Astrocyte (in vitro differentiated cells and primary cell): ENCODE results near the gene RAB17.

ENCODE experiments used
- EZH2 ChIP-seq: IDR thresholded peaks from 2 replicates; pipeline ENCODE4 v1.6.1; 2012; ENCODE audit warnings: mild to moderate bottlenecking, low read length, inconsistent platforms; ENCODE audit not compliant: insufficient read depth
- TF ChIP-seq, protein P1 (sequence below): IDR thresholded peaks from 2 replicates; pipeline ENCODE4 v1.5.1; 2011; ENCODE audit warnings: low read depth, mild to moderate bottlenecking, inconsistent platforms, low read length, moderate library complexity; ENCODE audit not compliant: insufficient read depth

- TF ChIP-seq EZH2: no peak
- TF ChIP-seq, protein P1, sequence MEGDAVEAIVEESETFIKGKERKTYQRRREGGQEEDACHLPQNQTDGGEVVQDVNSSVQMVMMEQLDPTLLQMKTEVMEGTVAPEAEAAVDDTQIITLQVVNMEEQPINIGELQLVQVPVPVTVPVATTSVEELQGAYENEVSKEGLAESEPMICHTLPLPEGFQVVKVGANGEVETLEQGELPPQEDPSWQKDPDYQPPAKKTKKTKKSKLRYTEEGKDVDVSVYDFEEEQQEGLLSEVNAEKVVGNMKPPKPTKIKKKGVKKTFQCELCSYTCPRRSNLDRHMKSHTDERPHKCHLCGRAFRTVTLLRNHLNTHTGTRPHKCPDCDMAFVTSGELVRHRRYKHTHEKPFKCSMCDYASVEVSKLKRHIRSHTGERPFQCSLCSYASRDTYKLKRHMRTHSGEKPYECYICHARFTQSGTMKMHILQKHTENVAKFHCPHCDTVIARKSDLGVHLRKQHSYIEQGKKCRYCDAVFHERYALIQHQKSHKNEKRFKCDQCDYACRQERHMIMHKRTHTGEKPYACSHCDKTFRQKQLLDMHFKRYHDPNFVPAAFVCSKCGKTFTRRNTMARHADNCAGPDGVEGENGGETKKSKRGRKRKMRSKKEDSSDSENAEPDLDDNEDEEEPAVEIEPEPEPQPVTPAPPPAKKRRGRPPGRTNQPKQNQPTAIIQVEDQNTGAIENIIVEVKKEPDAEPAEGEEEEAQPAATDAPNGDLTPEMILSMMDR: no peak
Measured at GRCh38 chr2:237564526-237565131, 25.9 kb downstream of the RAB17 start.
